ENCODE measurements around the gene SMCO4. TPM values are rescaled to one million over a fixed set of nuclear protein-coding genes. Genes with fewer than 3 reads are reported as not detected.

Gene SMCO4
- total RNA-seq, 1 donor from 2014 or later: 26.5 TPM

DNA sequence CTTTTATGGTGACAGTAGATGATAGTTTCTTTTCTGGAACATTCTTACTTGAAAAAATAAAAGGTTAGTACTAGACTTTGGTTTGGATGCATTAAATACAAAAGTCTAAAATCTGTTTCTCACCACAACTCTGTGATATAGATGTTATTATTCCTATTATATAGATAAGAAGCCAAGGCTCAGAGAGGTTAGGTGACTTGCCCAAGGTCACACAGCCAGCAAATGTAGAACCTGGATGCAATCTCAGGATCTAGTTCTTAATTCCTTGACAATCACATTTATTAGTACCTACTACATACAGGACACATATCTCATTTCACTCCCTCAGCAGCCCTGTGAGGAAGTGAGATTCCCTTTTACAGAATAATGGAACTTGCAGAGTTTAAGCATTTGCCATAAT is 26.3 kb upstream of the SMCO4 start:
- TF ChIP-seq, protein P1, sequence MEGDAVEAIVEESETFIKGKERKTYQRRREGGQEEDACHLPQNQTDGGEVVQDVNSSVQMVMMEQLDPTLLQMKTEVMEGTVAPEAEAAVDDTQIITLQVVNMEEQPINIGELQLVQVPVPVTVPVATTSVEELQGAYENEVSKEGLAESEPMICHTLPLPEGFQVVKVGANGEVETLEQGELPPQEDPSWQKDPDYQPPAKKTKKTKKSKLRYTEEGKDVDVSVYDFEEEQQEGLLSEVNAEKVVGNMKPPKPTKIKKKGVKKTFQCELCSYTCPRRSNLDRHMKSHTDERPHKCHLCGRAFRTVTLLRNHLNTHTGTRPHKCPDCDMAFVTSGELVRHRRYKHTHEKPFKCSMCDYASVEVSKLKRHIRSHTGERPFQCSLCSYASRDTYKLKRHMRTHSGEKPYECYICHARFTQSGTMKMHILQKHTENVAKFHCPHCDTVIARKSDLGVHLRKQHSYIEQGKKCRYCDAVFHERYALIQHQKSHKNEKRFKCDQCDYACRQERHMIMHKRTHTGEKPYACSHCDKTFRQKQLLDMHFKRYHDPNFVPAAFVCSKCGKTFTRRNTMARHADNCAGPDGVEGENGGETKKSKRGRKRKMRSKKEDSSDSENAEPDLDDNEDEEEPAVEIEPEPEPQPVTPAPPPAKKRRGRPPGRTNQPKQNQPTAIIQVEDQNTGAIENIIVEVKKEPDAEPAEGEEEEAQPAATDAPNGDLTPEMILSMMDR (IDR thresholded peaks at IDR 0.05; ENCODE audit: unreplicated experiment): no peak
- Mint-ChIP-seq H3K4me3 (ENCODE audit: low read depth) (no peak overlapping the region), H3K27me3 (no peaks in the 10 kb centered on the region), H3K27ac (no peak overlapping the region), H3K9me3 (ENCODE audit: low read depth) (no peaks in the 10 kb centered on the region), H3K4me1 (ENCODE audit: low read depth) (peaks cover 6% of the 10 kb centered on the region), H3K36me3 (ENCODE audit: insufficient read depth) (no peaks in the 10 kb centered on the region)
- DNase-seq (ENCODE audit: low spot score, unreplicated experiment): no peak

- Mint-ChIP-seq H3K9me3 (ENCODE audit: low read depth) (no peaks in the 10 kb centered on the region), H3K27ac (no peak overlapping the region), H3K36me3 (ENCODE audit: insufficient read depth) (no peaks in the 10 kb centered on the region), H3K4me3 (ENCODE audit: low read depth) (no peak overlapping the region), H3K4me1 (ENCODE audit: low read depth) (peaks cover 6% of the 10 kb centered on the region), H3K27me3 (no peaks in the 10 kb centered on the region)
- no peak for DNase-seq (ENCODE audit: low spot score, unreplicated experiment)
- TF ChIP-seq, protein P1 (IDR thresholded peaks at IDR 0.05; ENCODE audit: unreplicated experiment): no peak
Observed at GRCh38 chr11:93568726-93569125, 25.5 kb upstream of the SMCO4 start.

DNA sequence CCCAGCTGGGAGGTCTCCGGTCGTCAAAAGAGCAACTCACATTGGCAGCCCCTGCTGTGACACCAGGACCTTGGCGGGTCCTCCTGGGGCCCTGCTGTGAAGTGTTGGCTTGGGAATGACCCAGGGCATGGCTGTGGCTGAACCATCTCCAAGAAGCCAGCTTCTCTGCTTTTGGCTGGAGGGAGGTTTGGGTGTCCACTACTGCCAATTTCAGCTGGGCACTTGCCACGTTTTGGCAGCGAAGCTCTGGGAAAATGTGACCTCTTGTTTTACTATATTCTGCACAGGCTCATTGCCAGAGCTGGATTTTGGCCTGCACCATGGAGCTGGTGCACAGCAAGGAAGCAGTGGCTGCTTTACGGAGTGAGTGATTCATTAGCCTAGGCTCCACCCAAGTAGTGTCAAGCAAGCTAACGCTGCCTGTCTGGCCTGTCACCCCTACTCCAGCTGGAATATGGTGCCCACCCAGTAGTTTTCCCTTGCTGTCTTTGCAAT is 24.3 kb upstream of the SMCO4 start:
- H3K27ac Mint-ChIP-seq: no peak overlapping the region
- no peak overlapping the region for H3K4me3 Mint-ChIP-seq (ENCODE audit: low read depth)
- H3K27me3 Mint-ChIP-seq: no peaks in the 10 kb centered on the region
- H3K9me3 Mint-ChIP-seq (ENCODE audit: low read depth): no peaks in the 10 kb centered on the region
- TF ChIP-seq, protein P1 (IDR thresholded peaks at IDR 0.05; ENCODE audit: unreplicated experiment): no peak
- no peaks in the 10 kb centered on the region for H3K36me3 Mint-ChIP-seq (ENCODE audit: insufficient read depth)
- no peak for DNase-seq (ENCODE audit: low spot score, unreplicated experiment)
- H3K4me1 Mint-ChIP-seq (ENCODE audit: low read depth): peaks cover 6% of the 10 kb centered on the region

- TF ChIP-seq, protein P1 (IDR thresholded peaks at IDR 0.05; ENCODE audit: unreplicated experiment): no peak
- Mint-ChIP-seq H3K4me3 (ENCODE audit: low read depth) (no peak overlapping the region), H3K36me3 (ENCODE audit: insufficient read depth) (no peaks in the 10 kb centered on the region), H3K27me3 (no peaks in the 10 kb centered on the region), H3K9me3 (ENCODE audit: low read depth) (no peaks in the 10 kb centered on the region), H3K4me1 (ENCODE audit: low read depth) (no peaks in the 10 kb centered on the region), H3K27ac (no peak overlapping the region)
- no peak for DNase-seq (ENCODE audit: low spot score, unreplicated experiment)
Observed at GRCh38 chr11:93564895-93565294, 21.7 kb upstream of the SMCO4 start.

- Mint-ChIP-seq H3K9me3 (ENCODE audit: low read depth) (no peaks in the 10 kb centered on the region), H3K4me1 (ENCODE audit: low read depth) (no peaks in the 10 kb centered on the region), H3K36me3 (ENCODE audit: insufficient read depth) (no peaks in the 10 kb centered on the region), H3K27ac (no peak overlapping the region), H3K4me3 (ENCODE audit: low read depth) (no peak overlapping the region), H3K27me3 (no peaks in the 10 kb centered on the region)
- no peak for DNase-seq (ENCODE audit: low spot score, unreplicated experiment)
- TF ChIP-seq, protein P1 (IDR thresholded peaks at IDR 0.05; ENCODE audit: unreplicated experiment): no peak
Observed at GRCh38 chr11:93563857-93564256, 20.7 kb upstream of the SMCO4 start.

All from progenitor cell of endocrine pancreas (in vitro differentiated cells).